Fibroblast of peridontal ligament (primary cell): ENCODE measurements around the gene NPHP1.
A peak's percentile ranks its signal among the peaks of the same experiment; 100 is the strongest.
"Not testable (repeated sequence)": the region's sequence is repeated elsewhere in the genome, so short reads cannot be mapped to it uniquely, and the experiment has no call there.

ENCODE experiments used
- DNase-seq: peaks from one replicate; pipeline ENCODE4 v3.0.0-alpha.2; 2010; ENCODE audit errors: extremely low read depth

The NPHP1 gene

DNA sequence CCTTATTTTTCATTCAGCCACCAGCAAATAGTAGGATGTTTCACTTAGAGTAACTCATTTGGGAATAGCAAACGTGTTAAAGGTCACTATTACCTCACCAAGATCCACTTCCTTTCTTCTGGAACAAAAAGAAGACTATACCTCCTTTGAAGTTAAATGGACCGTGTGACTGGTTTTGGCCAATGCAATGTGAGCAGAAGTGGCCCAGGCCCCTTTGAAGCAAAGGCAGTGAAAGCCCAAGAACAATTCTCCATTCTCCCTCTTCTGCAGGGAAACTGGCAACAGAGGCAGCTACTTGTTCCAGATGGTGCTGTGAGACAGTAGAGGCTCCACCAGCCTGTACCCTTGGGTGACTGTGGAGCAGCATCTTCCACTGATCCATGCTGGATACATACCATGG is 77.9 kb downstream of the NPHP1 start:
- no peak for DNase-seq

- no peak for DNase-seq
Observed at GRCh38 chr2:110126086-110126773, 78.6 kb downstream of the NPHP1 start.

- DNase-seq: peak; percentile 46
Observed at GRCh38 chr2:110124939-110125691, 79.7 kb downstream of the NPHP1 start.

- DNase-seq: no peak
Observed at GRCh38 chr2:110124038-110124825, 80.6 kb downstream of the NPHP1 start.

DNA sequence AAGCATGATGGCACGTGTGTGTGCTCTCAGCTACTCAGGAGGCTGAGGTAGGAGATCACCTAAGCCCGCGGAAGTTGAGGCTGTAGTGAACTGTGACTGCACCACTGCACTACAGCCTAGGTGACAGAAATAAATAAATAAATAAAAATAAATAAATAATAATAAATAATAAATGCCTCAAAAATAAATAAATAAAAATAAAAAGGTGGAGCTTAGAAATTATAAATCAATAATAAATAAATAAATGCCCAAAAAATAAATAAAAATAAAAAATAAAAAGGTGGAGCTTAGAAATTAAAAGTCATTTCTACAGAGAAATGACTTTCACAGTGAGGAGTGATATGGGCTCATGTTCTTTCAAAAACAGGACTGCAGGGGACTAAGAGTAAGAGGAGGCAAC is 83.2 kb downstream of the NPHP1 start:
- DNase-seq: no peak

- DNase-seq: no peak
Observed at GRCh38 chr2:110121052-110121334, 83.8 kb downstream of the NPHP1 start.

GRCh38 chr2:110120171-110121051 is 84.4 kb downstream of the NPHP1 start:
- DNase-seq: no peak

DNA sequence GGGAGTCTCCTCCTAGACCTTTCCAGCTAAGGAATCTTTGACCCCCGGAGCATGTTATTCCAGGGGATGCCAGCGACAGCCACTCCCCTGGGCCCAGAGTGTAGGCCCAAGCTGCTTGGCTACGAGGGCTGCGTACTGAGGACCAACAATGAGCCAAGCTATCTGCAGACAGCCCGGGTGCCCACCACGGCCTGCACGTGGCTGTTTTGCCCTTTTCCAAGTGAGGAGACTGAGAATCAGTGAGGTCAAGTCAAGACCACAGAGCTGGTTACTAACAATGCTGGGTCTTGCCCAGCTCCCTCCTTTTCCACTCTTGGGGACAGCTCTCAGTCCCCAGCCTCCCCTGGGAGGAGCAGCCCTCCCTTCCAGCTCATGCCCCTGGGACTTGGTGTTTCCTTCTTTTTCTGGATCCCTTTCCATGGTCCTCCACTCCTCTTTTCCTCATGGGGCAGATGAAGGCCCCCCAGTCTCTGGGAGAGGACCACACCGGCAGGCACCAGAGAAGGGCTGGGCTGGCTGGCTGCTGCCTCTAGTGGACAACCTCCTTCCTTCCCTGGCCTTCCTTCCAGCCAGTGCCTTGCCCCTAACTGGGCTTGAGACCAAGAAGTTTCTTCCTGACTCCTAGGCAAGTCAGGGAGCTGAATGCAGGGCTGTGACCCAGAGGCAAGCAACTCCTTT is 88.6 kb downstream of the NPHP1 start:
- peak; percentile 54 for DNase-seq

GRCh38 chr2:110115291-110116032 is 89.4 kb downstream of the NPHP1 start, which contains the start of gene MALL:
Gene MALL, minus strand, starts transcription at chr2:110115822. Its CDS starts 30 bp downstream, at chr2:110115792.
- no peak for DNase-seq

- DNase-seq: no peak
Observed at GRCh38 chr2:110114831-110115255, 90.0 kb downstream of the NPHP1 start.

GRCh38 chr2:110113961-110114591 is 90.7 kb downstream of the NPHP1 start:
- DNase-seq: no peak

GRCh38 chr2:110108291-110108690 is 96.5 kb downstream of the NPHP1 start:
- DNase-seq: not testable (repeated sequence)

DNA sequence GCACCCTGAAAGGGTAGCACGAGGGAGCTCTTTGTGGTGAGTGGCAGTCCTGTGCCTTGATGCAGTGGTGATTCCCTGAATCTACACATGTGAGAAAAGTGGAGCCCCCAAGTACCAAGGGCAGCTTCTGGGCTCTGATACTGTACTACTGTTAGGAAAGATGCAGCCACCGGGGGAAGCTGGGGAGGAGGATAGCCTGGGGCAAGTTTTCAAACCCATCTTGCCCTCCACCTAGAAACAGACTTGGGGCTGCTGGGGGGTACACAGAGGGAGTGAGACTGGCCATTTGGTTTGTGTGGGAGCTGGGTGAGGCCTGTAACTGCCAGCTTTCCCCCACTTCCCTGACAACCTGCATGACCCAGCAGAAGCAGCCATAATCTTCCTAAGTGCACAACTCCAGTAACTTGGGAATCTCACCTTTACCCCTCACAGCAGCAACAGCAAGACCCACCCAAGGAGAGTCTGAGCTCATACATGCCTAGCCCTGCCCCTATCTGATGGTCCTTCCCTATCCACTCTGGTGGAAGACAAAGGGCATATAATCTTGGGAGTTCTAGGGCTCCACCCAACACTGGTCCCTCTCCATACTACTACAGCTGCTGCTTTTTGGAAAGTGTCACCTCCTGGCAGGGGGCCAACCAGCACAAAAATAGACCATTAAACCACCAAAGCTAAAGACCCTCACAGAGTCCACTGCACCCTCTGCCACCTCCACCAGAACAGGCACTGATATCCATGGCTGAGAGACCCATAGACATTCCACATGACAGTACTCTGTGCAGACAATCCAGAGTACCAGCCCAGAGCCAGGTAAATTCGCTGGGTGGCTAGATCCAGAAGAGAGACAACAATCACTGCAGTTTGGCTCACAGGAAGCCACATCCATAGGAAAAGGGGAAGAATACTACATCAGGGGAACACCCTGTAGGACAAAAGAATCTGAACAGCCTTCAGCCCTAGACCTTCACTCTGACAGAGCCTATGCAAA is 97.4 kb downstream of the NPHP1 start:
- DNase-seq: no peak

GRCh38 chr2:110106642-110107041 is 98.2 kb downstream of the NPHP1 start:
- DNase-seq: peak; percentile 95

- DNase-seq: peak; percentile 34
Observed at GRCh38 chr2:110105608-110106467, 99.0 kb downstream of the NPHP1 start.

DNA sequence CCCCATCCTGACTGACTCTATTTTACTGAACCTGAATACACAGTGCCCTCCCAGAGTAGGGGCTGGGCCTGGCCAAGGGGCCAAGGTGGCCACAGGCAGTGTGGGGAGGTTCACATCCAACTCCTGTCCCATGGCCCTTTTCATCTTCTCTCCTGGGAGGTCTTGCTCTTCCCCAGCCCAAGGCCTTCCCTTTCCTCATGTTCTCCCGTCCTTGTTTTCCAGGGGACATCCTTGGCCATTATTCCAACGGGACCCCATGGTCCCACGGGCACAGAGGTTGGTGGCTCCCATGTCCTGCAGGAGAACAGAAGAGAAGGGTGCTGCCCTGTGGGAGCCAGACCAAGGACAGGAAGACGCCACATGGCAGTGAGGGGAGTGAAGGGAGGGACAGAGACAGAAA is 99.6 kb downstream of the NPHP1 start:
- no peak for DNase-seq

DNA sequence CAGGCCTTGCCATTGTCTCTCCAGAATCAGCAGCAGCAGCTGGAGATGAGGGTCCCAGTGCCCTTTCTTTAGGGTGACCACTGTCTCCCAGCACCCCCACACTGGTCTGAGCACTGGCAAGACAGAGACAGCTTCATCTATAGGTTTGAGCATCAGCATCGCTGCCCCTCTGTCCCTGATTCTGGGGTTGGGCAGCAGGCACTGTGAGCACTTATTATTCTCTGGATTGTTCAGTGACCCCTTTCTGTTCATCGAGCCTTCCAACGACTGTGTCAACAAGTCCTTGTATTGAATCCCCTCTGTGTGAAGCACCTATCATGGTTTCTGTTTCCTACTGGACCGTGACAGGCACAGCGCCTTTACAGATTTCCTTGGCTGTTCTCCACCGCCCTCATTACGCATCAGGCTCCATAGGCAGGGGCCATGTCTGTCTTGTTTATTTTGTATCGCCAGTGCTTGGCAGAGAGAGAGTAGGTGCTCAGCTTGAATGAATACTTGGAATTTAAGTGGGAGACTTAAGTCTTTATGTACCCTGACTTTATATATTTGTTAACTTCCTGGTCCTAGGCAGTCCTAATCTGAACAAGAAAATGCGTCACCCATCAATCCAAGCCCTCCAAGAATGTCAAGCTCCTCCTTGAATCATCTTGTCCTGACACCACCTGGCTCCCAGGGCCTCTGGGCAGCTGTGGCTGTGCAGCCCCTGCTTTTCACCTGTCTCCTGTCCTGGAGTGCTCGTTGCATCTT is 100.6 kb downstream of the NPHP1 start:
- no peak for DNase-seq
